Mammary epithelial cell (primary cell): ENCODE measurements around the gene PMM2.
"Not testable (repeated sequence)": the region's sequence is repeated elsewhere in the genome, so short reads cannot be mapped to it uniquely, and the experiment has no call there.

Experiments
- CTCF ChIP-seq, 2 donors: IDR thresholded peaks in 1 of 2; conservative IDR thresholded peaks in 1 of 2; 2 replicates each; pipeline ENCODE4 v1.5.1; 2011 to 2012; ENCODE audit warnings: inconsistent platforms in 2 of 2, low read length in 2 of 2, mild to moderate bottlenecking in 2 of 2, control low read depth in 1 of 2, low read depth in 1 of 2; ENCODE audit not compliant: insufficient read depth in 1 of 2; ENCODE audit errors: extremely low read depth in 1 of 2
- EZH2 ChIP-seq: IDR thresholded peaks from 2 replicates; pipeline ENCODE4 v1.6.1; 2012; ENCODE audit warnings: low read length, inconsistent platforms, borderline replicate concordance

GRCh38 chr16:8842016-8842415 lies 44.4 kb downstream of the PMM2 start:
- not testable (repeated sequence) for TF ChIP-seq CTCF (conservative IDR thresholded peaks at IDR 0.05 in 1 of 2, IDR thresholded peaks at IDR 0.05 in 1 of 2; ENCODE audit: extremely low read depth in 1 of 2, insufficient read depth in 1 of 2, low read depth in 1 of 2, low read length in 2 of 2); EZH2
